Tibial nerve (tissue), 4 donors: ENCODE data around the gene SALL1. TPM values are rescaled to one million over a fixed set of nuclear protein-coding genes. Genes with fewer than 3 reads are reported as not detected.

Source experiments
- DNase-seq, 2 donors: peaks; one replicate each; pipeline ENCODE4 v3.0.0-alpha.2; 2019; ENCODE audit warnings: low spot score in 2 of 2
- H3K27ac ChIP-seq, 4 donors: fragments of 200-600 bp; sonication (generic) in 3 of 4; one replicate each; pipeline ENCODE4 v1.5.1; 2017 to 2019; ENCODE audit warnings: mild to moderate bottlenecking in 1 of 4
- H3K27me3 ChIP-seq, 2 donors: fragments of 200-600 bp; sonication (generic) in 1 of 2; one replicate each; pipeline versions ENCODE4 v1.5.1 to v1.6.0; 2017 to 2019
- H3K36me3 ChIP-seq, 3 donors: fragments of 200-600 bp; sonication (generic); one replicate each; pipeline ENCODE4 v1.5.1; 2018 to 2019
- H3K4me1 ChIP-seq, 4 donors: fragments of 200-600 bp; sonication (generic) in 3 of 4; one replicate each; pipeline ENCODE4 v1.5.1; 2017 to 2019
- H3K4me3 ChIP-seq, 4 donors: fragments of 200-600 bp; sonication (generic) in 3 of 4; one replicate each; pipeline ENCODE4 v1.5.1; 2017 to 2019; ENCODE audit warnings: mild to moderate bottlenecking in 1 of 4, moderate library complexity in 1 of 4
- H3K9me3 ChIP-seq, 4 donors: fragments of 200-600 bp; sonication (generic) in 3 of 4; one replicate each; pipeline ENCODE4 v1.5.1; 2017 to 2019
- CTCF ChIP-seq, 5 experiments: fragments of 200-600 bp in 3 of 5; fragments of 450-650 bp in 2 of 5; sonication (generic) in 3 of 5; IDR thresholded peaks; one replicate each; pipeline ENCODE4 v1.5.1; 2016 to 2019; ENCODE audit warnings: antibody characterized with exemption in 5 of 5, mild to moderate bottlenecking in 3 of 5, moderate library complexity in 2 of 5
- EP300 ChIP-seq, 2 donors: sonication (generic); formaldehyde crosslinking; IDR thresholded peaks; one replicate each; pipeline ENCODE4 v1.6.1; 2017; ENCODE audit warnings: antibody characterized with exemption in 2 of 2, mild to moderate bottlenecking in 1 of 2
- POLR2A ChIP-seq, 2 donors: fragments of 450-650 bp; IDR thresholded peaks; one replicate each; pipeline ENCODE4 v1.6.1; 2017; ENCODE audit warnings: antibody characterized with exemption in 2 of 2, mild to moderate bottlenecking in 2 of 2, moderate library complexity in 2 of 2
- WGBS, 2 donors: methylation state at CpG; one replicate each; pipeline ENCODE4 v1.1.5; 2018; 5-methylcytosine and 5-hydroxymethylcytosine counted together
- total RNA-seq, 4 donors: library from RNA; depleted of rRNA; stranded (reverse); fragments of >200 nt; gene quantifications; one replicate each; pipeline ENCODE4 v1.1.0, GENCODE V29; 2016

Gene SALL1
- total RNA-seq, 4 donors from 2014 or later = 0.21 to 1.4 (median 0.26) TPM

DNA sequence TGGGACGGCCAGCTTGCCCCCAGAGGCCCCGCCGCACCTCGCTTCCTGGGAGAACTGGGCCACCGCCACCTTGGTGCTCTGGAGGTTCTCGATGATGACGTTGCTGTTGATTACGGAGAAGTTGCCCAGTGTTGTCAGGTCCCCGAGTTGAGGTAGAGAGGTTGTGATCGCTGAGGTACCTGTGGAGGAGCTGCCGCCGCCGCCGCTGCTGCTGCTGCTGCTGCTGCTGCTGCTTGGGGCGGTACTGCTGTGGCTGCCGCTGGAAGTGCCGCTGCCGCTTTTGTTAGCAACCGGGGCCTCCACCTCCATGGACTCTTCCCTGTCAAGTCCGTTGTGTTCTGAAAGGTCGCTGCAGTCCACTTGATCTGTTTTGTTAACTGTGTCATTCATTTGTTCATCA, 9.5 kb downstream of the SALL1 start:
- no peak for TF ChIP-seq POLR2A (IDR thresholded peaks at IDR 0.05)
- TF ChIP-seq CTCF (IDR thresholded peaks at IDR 0.05) = no peak
- TF ChIP-seq EP300 (IDR thresholded peaks at IDR 0.05) = no peak
- 84 to 93% methylated on average over 21 of the region's 21 CpGs for WGBS, 2 donors
- Histone ChIP-seq H3K27me3 (peaks cover 0 to 16% of the 10 kb centered on the region in 2 donors), H3K36me3 (no peaks in the 10 kb centered on the region), H3K9me3 (no peaks in the 10 kb centered on the region), H3K27ac (no peak overlapping the region), H3K4me1 (no peaks in the 10 kb centered on the region), H3K4me3 (no peak overlapping the region)
- DNase-seq = no peak

DNA sequence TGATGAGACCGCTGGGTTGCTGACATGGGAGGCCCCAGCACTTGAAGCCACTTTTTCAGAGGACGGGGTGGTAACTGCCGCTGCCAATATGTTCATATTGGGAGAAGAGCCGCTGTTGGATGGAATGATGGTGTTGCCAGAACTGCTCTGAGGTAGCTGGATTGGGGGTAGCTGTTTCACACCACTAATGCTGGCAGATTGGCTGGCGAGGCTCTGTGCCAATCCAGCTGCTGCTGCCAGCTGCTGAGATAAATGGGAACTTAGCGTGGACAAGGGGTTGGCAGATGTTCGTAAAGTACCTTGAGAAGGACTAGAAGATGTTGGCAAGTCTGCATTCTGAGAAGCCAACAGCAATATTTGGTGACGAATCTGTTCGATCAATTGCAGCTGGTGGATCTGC, 10.0 kb downstream of the SALL1 start:
- WGBS, 2 donors = 89 to 90% methylated on average over 9 of the region's 9 CpGs
- Histone ChIP-seq H3K4me1 (no peaks in the 10 kb centered on the region), H3K27me3 (peaks cover 0 to 15% of the 10 kb centered on the region in 2 donors), H3K4me3 (no peak overlapping the region), H3K9me3 (no peaks in the 10 kb centered on the region), H3K36me3 (no peaks in the 10 kb centered on the region), H3K27ac (no peak overlapping the region)
- TF ChIP-seq EP300 (IDR thresholded peaks at IDR 0.05) = no peak
- no peak for TF ChIP-seq CTCF (IDR thresholded peaks at IDR 0.05)
- no peak for TF ChIP-seq POLR2A (IDR thresholded peaks at IDR 0.05)
- no peak for DNase-seq

- Histone ChIP-seq H3K4me3 (no peak overlapping the region), H3K9me3 (no peaks in the 10 kb centered on the region), H3K4me1 (no peaks in the 10 kb centered on the region), H3K27ac (no peak overlapping the region), H3K36me3 (no peaks in the 10 kb centered on the region), H3K27me3 (peaks cover 0 to 25% of the 10 kb centered on the region in 2 donors)
- WGBS, 2 donors = 86 to 90% methylated on average over 14 to 15 of the region's 15 CpGs
- DNase-seq = no peak
- TF ChIP-seq EP300 (IDR thresholded peaks at IDR 0.05) (no peak), CTCF (IDR thresholded peaks at IDR 0.05) (no peak), POLR2A (IDR thresholded peaks at IDR 0.05) (no peak)
Observed at GRCh38 chr16:51140112-51140511, 11.0 kb downstream of the SALL1 start.

DNA sequence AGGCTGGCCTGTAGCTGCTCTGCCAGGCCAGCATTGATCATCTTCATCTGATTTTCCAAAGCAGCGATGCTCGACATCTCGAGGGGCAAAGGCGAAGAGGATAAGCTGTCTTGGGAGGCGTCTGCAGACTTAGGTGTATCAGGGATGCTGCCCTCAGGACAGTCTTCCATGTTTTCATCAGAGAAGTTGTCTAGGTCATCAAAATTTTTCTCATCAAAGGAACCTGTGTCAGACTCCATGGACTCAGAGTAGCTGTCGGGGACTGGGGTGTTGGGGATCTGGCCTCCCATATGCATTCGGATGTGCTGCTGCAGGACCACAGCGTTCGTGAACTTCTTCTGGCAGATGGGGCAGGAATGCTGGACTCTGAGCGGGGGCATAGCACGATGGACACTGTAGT, 11.5 kb downstream of the SALL1 start:
- no peak overlapping the region for H3K27ac ChIP-seq
- no peak for TF ChIP-seq CTCF (IDR thresholded peaks at IDR 0.05)
- H3K36me3 ChIP-seq = no peaks in the 10 kb centered on the region
- H3K4me1 ChIP-seq = peaks cover 0 to under 1% (median 0%) of the 10 kb centered on the region in 4 donors
- no peaks in the 10 kb centered on the region for H3K9me3 ChIP-seq
- peaks cover 0 to 30% of the 10 kb centered on the region in 2 donors for H3K27me3 ChIP-seq
- WGBS, 2 donors = 90 to 94% methylated on average over 11 of the region's 11 CpGs
- no peak for DNase-seq
- H3K4me3 ChIP-seq = no peak overlapping the region

DNA sequence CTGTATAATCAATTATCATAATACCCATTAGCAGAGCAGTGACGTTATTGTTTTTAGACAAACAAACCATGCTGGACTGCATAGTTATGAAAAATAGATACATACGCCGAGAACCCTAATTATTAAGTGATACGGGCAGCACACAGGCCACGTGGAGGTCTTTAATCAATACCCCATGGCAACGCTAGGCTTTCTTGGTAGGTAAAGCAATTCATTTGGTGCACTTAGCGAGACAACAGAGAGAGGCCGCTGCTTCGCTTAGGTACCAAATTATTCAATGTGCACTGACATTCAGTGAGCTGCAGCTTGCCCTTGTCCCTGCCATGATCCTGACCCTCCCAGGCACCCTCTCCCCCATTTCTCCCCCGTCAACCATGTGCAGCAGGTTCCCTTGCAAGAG, 12.9 kb downstream of the SALL1 start:
- Histone ChIP-seq H3K27ac (no peak overlapping the region), H3K36me3 (no peaks in the 10 kb centered on the region), H3K4me3 (no peak overlapping the region), H3K27me3 (peaks cover 0 to 44% of the 10 kb centered on the region in 2 donors), H3K9me3 (no peaks in the 10 kb centered on the region), H3K4me1 (peaks cover 0 to 5% (median 0%) of the 10 kb centered on the region in 4 donors)
- DNase-seq = no peak
- 81 to 92% methylated on average over 10 of the region's 10 CpGs for WGBS, 2 donors
- TF ChIP-seq EP300 (IDR thresholded peaks at IDR 0.05) (no peak), CTCF (IDR thresholded peaks at IDR 0.05) (no peak), POLR2A (IDR thresholded peaks at IDR 0.05) (no peak)
